Measurements from ENCODE around the gene MOK. TPM values are rescaled to one million over a fixed set of nuclear protein-coding genes. Genes with fewer than 3 reads are reported as not detected.

Gene MOK
- total RNA-seq, 1 donor from 2014 or later: 10.8 TPM

DNA sequence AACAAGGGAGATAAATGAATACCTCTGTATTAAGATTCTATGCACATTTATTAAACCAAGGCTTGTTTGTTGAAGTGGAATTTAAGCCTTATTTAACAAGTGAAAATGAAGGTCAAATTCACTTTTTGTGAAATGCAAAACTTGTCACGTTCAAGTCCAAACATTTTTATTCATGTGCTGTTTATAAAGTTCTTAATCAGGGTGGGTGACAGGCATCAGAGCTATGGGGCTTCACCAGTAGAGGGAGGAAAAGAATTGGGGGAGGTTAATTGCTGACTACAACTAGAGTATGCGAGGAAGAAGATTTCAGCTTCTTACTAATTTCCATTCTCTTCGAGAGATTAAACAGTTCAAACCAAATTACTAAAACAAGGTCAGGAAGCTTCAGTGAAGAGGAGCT, 9.7 kb downstream of the MOK start:
- no peak for DNase-seq
- peak; percentile 42 for ATAC-seq (ENCODE audit: poor library complexity)
- intact Hi-C loops (cut with DNase I): no loop called here

DNA sequence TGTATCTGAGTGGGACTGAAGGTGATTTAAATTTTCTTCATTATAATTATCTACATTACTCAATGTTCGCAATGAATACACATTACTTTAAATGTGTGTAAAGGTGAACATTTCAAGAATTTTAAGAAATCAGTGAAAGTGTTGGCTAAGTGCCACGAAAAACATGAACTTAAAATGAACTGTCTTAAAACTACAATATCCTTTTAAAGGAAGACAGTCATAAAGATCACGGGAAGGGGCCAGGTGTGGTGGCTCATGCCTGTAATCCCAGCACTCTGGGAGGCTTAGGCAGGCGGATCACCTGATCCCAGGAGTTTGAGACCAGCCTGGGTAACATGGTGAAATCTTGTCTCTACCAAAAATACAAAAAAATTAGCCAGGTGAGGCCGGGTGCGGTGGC, 11.2 kb downstream of the MOK start:
- ATAC-seq (ENCODE audit: poor library complexity): no peak
- intact Hi-C loops (cut with DNase I): no loop called here
- DNase-seq: no peak

DNA sequence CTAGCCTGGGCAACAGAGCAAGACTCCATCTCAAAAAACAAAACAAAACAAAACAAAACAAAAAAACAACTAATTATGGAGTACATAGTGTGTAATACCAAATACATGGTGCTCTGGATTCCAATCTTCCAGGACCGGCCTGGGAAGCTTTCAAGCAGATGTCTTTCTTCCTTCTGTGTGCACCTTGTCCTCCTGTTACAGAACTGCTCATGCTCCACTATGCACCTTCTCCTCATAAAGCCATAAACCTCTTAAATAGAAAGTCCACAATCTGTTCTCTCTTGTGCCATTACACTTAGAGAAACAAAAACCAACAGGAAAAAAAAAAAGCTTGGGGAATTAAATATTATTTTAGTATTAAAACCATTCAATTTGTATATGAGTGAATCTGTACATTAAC, 12.5 kb downstream of the MOK start:
- intact Hi-C loops (cut with DNase I): no loop called here
- ATAC-seq (ENCODE audit: poor library complexity): no peak
- no peak for DNase-seq

DNA sequence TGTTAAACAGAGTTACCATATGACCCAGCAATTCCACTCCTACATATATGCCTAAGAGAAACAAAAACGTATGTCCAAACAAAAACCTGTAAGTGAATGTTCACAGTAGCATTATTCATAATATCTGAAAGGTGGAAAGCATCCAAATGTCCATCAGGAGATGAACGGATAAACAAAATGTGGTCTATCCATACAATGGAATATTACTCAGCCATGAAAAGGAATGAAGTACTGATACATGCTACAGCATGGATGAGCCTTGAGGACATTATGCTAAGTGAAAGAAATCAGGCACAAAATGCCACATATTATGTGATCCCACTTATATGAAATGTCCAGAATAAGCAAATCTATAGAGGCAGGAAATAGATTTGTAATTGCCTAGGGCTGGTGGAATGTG, 16.8 kb downstream of the MOK start:
- ATAC-seq (ENCODE audit: poor library complexity) (no peak), DNase-seq (no peak)
- intact Hi-C loops (cut with DNase I): no loop called here

DNA sequence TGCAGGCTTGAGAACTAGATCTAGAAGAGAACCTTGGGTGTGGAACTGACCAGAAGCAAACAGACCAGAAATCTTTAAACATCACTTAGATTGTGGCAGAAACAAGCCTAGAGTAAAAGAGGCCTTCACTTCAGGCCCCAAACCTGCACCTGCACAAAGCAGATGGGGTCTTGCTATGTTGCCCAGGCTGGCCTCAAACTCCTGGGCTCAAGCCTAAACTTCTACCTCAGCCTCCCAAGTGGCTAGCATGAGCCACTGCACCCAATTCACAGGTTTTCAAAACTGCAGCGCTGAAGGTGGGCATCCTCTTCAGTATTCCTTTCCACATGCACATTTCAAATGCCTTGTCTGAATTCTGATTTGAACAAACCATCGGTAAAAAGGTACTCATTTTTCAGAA, 19.9 kb downstream of the MOK start:
- intact Hi-C loops (cut with DNase I): no loop called here
- DNase-seq (no peak), ATAC-seq (ENCODE audit: poor library complexity) (no peak)

DNA sequence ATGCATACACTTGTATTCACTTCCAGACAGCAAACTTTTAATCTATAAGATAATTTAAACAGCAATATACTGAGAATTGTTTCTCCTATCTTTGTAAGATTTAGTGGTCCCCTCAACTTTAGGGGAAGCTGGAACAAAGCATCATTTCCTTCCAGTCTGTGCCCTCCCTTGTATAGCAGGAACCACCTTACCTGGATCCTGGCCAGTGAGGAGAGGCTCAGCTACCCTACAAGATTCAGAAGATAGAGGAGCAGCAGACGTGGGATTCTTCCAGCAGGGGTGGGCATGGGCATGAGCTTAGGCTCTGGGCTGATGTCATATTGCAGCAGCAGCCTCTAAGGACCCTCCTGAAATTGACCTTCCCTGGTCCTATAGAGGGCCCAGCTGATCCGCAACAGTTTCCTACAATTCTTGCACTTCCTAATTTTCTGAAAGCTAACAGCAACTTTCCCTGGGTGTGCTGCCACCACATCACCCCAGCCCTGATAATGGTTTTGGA, 21.3 kb downstream of the MOK start:
- no peak for DNase-seq
- intact Hi-C loops (cut with DNase I): no loop called here
- ATAC-seq (ENCODE audit: poor library complexity): no peak

DNA sequence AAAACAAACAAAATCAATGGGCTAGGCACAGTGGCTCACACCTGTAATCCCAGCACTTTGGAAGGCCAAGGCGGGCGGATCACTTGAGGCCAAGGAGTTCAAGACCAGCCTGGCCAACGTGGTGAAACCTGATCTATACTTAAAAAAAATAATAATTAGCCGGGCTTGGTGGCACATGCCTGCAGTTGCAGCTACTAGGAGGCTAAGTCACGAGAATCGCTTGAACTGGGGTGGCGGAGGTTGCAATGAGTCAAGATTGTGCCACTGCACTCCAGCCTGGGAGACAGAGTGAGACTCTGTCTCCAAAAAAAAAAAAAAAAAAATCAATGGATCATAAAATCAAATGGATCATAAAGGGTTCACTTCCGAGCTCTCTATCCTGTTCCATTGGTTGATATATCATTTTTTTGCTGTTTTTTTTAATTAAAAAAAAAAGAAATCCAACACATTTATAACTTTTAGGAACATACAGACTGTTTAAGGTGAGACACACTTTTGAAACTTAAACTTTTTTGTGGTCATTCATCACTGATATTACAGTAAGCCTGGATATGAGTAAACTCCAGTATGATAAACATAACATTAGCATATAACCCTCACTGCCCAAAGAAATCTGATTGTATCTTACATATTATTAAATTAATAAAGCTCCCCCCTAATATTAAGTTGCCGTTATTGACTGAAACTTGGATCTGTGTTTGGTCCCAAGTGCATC, 22.1 kb downstream of the MOK start:
- no peak for DNase-seq
- no peak for ATAC-seq (ENCODE audit: poor library complexity)
- intact Hi-C loops (cut with DNase I): no loop called here

DNA sequence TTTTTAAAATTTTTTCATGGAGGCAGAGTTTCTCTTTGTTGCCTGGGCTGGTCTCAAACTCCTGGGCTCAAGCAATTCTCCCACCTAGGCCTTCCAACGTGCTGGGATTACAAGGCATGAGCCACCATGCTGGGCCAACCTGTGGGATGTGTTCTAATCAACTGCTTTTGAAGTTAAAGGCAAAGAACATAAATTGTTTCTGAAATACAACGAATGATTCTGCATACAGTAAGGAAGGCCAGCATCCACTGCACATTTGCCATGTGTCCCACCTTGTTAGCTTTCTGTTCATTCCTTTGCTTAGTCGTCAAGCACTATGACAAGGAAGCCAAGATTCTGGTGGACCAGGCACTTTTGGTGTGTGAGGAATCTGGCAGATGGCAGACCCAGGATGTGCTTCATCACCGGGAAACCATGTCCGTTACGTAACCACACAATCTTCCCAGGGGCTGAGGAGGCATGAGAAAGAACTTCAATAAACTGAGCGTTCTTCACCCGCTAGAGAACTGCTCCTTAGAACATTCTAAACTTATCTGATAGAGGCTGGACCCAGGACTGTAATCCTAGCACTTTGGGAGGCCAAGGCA, 24.5 kb downstream of the MOK start:
- intact Hi-C loops (cut with DNase I): no loop called here
- ATAC-seq (ENCODE audit: poor library complexity) (no peak), DNase-seq (no peak)

DNA sequence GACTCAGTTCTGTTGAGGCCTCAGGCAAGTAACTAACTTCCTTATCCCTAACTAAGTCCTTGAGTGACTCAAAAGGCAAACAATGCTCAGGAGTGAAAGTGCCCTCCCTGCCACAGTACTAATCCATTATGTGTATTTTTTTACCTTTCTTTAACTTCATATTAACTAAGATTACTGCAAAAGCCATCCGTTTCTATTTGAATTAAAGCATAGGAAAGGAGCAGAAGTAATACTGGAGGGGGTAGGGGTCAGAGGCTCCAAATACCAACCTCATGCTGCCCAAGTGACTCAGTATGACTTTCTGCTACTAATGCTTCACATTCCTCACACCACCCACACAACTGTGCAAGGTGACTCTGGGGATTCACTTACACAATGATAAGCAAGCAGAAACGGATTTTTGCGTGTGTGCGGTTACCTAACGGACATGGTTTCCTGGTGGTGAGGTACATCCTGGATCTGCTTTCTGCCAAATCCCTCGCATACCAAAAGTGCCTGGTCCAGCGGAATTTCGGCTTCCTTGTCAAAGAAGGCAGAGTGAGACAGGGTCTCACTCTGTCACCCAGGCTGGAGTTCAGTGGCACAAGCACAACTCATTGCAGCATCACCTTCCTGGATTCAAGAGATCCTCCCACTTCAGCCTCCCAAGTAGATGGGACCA, 25.1 kb downstream of the MOK start:
- DNase-seq (no peak), ATAC-seq (ENCODE audit: poor library complexity) (no peak)
- intact Hi-C loops (cut with DNase I): no loop called here

DNA sequence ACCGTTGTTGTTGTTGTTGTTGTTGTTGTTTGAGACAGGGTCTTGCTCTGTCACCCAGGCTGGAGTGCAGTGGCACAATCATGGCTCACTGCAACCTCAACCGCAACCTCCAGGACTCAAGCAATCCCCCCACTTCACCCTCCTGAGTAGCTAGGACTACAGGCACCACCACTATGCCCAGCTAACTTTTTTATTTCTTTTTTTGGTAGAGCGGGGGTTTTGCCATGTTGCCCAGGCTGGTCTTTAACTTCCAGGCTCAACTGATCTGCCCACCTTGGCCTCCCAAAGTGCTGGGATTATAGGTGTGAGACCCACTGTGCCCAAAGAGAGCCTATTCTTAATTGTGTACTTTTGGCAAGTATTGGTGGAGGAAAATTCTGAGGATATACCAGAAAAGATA, 25.7 kb downstream of the MOK start:
- intact Hi-C loops (cut with DNase I): no loop called here
- DNase-seq (no peak), ATAC-seq (ENCODE audit: poor library complexity) (no peak)

DNA sequence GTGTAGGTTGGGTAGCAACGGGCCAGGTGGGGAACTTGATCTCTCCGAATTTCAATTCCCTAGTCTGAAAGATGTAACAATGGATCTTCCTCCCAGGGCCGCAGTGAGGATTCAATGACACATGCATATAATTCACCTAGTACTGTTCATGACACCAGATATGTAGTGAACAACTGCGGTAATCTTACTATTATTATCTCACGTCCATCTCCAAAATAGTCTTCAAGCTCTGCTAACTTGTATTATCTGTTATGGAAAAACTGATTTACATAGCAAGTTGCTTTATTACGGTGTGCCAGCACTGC, 26.4 kb downstream of the MOK start:
- ATAC-seq (ENCODE audit: poor library complexity) (no peak), DNase-seq (no peak)
- intact Hi-C loops (cut with DNase I): no loop called here

DNA sequence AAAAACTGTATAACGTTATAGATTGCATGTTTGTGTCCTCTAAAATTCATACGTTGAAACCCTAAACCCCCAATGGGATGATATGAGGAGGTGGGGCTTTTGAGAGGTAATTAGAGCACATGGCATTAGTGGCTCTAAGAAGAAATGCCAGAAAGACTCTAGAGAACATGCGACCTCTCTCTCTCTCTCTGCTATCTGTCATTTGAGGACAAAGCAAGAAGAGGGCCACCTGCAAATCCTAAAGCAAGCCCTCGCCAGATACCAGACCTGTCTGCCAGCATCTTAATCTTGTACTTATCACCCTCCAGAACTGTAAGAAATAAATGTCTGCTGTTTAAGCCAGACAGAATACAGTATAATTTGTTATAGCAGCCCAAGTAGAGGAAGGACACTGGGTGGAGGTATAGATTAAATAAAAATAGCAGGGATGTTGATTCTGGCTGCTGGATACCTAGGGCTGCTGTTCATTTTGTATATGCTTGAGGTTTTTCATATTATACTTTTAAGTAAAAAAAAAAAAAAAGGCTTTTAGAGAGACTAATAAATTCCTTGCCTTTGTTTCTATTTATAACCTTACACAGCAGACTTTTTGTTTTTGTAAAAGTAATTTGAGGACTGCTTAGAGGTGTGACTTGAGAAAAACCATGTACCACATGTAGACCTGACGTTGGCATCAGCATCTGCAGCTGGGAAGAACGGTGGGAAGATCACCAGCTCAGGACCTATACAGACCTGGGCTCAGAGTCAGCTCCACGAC, 26.9 kb downstream of the MOK start:
- intact Hi-C loops (cut with DNase I): no loop called here
- ATAC-seq (ENCODE audit: poor library complexity) (peak; percentile 80), DNase-seq (no peak)

DNA sequence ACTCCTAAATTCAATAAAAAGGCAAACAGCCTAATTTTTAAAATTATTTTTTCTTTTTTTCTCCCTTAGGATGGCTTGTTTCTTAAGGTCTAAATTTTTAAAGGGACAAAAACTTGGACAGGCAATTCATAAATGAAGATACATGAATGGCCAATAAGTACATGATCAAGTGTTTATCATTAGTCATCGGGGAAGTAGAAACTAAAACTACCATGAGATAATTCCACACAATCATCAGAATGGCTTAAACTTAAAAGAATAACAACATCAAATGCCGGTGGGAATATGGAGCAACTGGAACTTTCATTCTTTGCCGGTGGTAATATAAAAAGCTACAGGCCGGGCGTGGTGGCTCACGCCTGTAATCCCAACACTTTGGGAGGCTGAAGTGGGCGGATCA, 29.1 kb downstream of the MOK start:
- ATAC-seq (ENCODE audit: poor library complexity) (no peak), DNase-seq (no peak)
- intact Hi-C loops (cut with DNase I): no loop called here

DNA sequence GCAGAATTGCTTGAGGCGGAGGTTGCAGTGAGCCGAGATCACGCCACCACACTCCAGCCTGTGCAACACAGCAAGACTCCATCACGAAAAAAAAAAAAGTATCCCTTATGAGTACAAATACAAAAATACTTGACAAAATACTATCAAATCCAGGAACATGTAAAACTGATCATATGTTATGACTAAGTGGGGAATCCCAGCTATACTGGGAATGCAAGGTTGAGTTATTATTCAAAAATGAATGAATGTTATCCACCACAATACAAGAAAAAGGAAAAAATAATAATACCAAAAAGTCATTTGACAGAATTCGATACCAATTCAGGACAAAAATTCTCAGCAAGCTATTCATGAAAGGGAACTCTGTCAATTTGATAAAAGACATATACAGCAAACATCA, 32.6 kb downstream of the MOK start:
- intact Hi-C loops (cut with DNase I): no loop called here
- ATAC-seq (ENCODE audit: poor library complexity) (no peak), DNase-seq (no peak)

DNA sequence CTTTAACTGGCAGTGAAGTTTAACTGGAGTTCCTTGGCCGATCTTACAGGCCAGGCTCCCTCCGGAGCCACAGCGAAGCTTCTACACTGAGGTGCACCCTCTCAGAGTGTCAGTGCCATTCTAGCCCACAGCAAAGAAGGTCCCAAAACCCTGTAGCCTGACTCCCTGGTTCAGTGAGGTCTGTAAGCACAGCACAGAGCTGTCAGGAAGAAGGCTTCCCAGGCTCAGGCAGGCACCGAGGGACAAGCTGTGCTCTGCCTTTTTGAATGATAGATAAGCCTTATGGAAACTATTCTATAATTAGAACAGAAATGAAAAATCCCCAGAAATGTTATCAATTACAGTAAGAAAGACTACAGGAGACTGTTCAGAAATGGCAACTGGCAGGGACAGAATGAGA, 40.2 kb downstream of the MOK start:
- peak; percentile 63 for DNase-seq
- ATAC-seq (ENCODE audit: poor library complexity): peak; percentile 96
- intact Hi-C loops (cut with DNase I): no loop called here

DNA sequence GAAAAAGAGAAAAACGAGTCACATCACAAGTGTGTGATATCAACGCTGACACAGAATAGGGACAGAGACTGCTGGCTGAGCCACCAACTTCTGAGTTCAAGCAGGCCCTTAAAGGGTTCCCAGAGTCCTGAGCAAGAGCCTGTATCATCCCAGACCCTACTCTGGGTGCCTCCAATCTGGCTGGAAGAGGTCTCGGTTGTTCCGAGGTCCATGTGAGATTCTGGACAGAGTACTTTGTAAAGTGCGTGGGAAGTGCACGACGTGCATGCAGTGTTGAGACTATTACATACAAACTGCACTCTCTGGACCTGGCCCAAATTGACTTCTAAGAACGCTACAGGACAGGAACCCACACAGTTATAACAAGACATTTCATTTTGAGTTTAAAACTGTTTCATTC, 40.6 kb downstream of the MOK start:
- intact Hi-C loops (cut with DNase I): no loop called here
- ATAC-seq (ENCODE audit: poor library complexity) (peak; percentile 63), DNase-seq (no peak)

DNA sequence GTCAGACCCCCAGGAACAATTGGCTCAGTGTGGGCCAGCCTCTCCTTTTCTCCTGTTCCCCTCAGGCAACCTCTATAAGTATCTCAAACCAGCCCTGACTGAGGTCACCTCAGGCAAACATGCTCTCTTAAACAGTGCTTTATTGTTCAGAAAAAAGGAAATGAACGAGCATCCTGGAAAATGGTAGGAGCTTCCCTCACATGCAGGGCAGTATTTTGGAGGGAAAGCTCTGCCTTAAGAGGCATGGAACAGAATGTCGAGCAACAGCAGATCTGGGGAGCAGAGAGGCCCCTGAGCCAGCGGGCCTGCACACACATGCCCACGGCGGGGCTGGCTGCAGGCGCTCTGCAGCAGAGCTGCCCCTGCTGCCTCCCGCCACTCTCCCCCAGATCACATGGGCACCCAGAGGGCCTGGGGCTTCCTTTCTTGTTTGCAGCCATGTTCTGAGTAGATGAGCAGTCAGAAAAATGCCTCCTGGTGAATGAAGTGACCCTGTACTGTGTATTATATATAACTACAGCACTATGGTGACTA, 42.0 kb downstream of the MOK start:
- DNase-seq (no peak), ATAC-seq (ENCODE audit: poor library complexity) (peak; percentile 35)
- intact Hi-C loops (cut with DNase I): no loop called here

DNA sequence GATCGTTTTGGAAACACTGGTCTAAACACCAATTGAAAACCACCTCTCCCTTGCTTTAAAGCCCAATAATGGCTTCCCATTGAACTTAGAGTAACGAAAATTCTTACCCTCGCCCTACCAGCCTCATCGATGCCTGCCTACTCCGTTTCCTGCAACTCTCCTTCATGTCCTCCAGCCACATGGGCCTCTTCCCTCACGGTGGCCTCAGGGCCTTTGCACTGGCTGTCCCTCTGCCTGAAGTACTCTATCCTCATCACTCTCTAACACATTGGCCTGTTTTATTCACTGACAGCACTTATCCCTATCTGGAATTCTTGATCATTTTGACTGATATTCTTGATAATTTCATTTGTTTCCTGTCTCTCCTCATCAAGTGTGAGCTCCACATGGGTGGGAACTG, 46.8 kb downstream of the MOK start:
- DNase-seq (no peak), ATAC-seq (ENCODE audit: poor library complexity) (no peak)
- intact Hi-C loops (cut with DNase I): no loop called here

DNA sequence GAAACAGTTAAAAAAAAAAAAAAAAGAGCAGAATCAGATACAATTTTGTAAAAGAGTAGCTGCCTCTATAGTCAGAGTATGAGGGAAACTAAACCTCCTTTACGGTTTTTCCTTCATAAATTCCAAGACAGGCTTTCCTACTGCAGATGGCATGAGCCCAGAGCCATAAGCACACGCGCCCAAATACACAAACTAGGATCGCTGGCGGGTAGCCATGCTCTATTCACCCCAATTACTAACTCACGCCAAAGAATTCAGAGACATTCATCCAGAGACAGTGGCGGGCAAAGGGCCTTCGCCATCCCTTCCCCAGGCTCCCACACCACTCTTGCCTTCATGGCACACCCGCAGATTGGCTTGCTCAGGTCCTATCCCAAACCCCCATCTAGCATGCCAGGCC, 48.2 kb downstream of the MOK start:
- no peak for ATAC-seq (ENCODE audit: poor library complexity)
- no peak for DNase-seq
- intact Hi-C loops (cut with DNase I): no loop called here

All from Right ventricle myocardium superior (tissue), 1 donor.